ENCODE results near the gene MAK. TPM values are rescaled to one million over a fixed set of nuclear protein-coding genes. Genes with fewer than 3 reads are reported as not detected.
"Not testable (repeated sequence)": the region's sequence is repeated elsewhere in the genome, so short reads cannot be mapped to it uniquely, and the experiment has no call there.

Gene MAK
- total RNA-seq, 2 donors from 2014 or later = 0.05 to 1.1 TPM

GRCh38 chr6:10756085-10756484 is 82.3 kb downstream of the MAK start:
- ATAC-seq = no peak
- Mint-ChIP-seq H3K36me3 (peaks cover 29 to 49% of the 10 kb centered on the region in 2 donors), H3K9me3 (no peaks in the 10 kb centered on the region), H3K27ac (peak overlapping the region in 1 of 2 donors; percentile 34)
- no peak for DNase-seq (ENCODE audit: low spot score in 2 of 2)

GRCh38 chr6:10751757-10752156 is 86.6 kb downstream of the MAK start:
- Mint-ChIP-seq H3K27ac (peak overlapping the region in 1 of 2 donors; percentile 2), H3K36me3 (peaks cover 39 to 41% of the 10 kb centered on the region in 2 donors)
- not testable (repeated sequence) for H3K9me3 Mint-ChIP-seq; ATAC-seq; DNase-seq (ENCODE audit: low spot score in 2 of 2)

GRCh38 chr6:10750568-10750967 is 87.8 kb downstream of the MAK start:
- Mint-ChIP-seq H3K36me3 (peaks cover 33 to 45% of the 10 kb centered on the region in 2 donors), H3K27ac (peak overlapping the region in 1 of 2 donors; percentile 97)
- not testable (repeated sequence) for H3K9me3 Mint-ChIP-seq; ATAC-seq; DNase-seq (ENCODE audit: low spot score in 2 of 2)

GRCh38 chr6:10749734-10750133 is 88.6 kb downstream of the MAK start:
- ATAC-seq (no peak), DNase-seq (ENCODE audit: low spot score in 2 of 2) (no peak)
- H3K9me3 Mint-ChIP-seq = no peaks in the 10 kb centered on the region
- H3K36me3 Mint-ChIP-seq = peaks cover 25 to 44% of the 10 kb centered on the region in 2 donors
- peak overlapping the region in 1 of 2 donors; percentile 97 for H3K27ac Mint-ChIP-seq

GRCh38 chr6:10747251-10747972 is 90.9 kb downstream of the MAK start, which contains the start of gene TMEM14B:
TSS of gene TMEM14B (plus strand) at chr6:10747805. CDS start at chr6:10749246, 1,441 bp downstream.
- peak; percentile 98 to 100 for DNase-seq (ENCODE audit: low spot score in 2 of 2)
- ATAC-seq = peak; percentile 95 to 98
- H3K9me3 Mint-ChIP-seq = no peaks in the 10 kb centered on the region
- peak within 1 kb of the TSS; percentile 80 to 97 for H3K27ac Mint-ChIP-seq
- peaks cover 13 to 30% of the 10 kb centered on the region in 2 donors for H3K36me3 Mint-ChIP-seq

- no peaks in the 10 kb centered on the region for H3K9me3 Mint-ChIP-seq
- H3K36me3 Mint-ChIP-seq = peaks cover 13 to 30% of the 10 kb centered on the region in 2 donors
- H3K27ac Mint-ChIP-seq = peak overlapping the region; percentile 80 to 97
- no peak for DNase-seq (ENCODE audit: low spot score in 2 of 2)
- ATAC-seq = no peak
These were observed 91.5 kb downstream of the MAK start for GRCh38 chr6:10746915-10747250.

- no peak overlapping the region for H3K27ac Mint-ChIP-seq
- ATAC-seq (no peak), DNase-seq (ENCODE audit: low spot score in 2 of 2) (no peak)
- peaks cover 13 to 19% of the 10 kb centered on the region in 2 donors for H3K36me3 Mint-ChIP-seq
- no peaks in the 10 kb centered on the region for H3K9me3 Mint-ChIP-seq
These were observed 93.2 kb downstream of the MAK start for GRCh38 chr6:10745116-10745515.

- Mint-ChIP-seq H3K36me3 (peaks cover 13 to 19% of the 10 kb centered on the region in 2 donors), H3K9me3 (no peaks in the 10 kb centered on the region), H3K27ac (no peak overlapping the region)
- ATAC-seq = no peak
- no peak for DNase-seq (ENCODE audit: low spot score in 2 of 2)
These were observed 94.8 kb downstream of the MAK start for GRCh38 chr6:10743515-10743914.

GRCh38 chr6:10742251-10742650 is 96.1 kb downstream of the MAK start:
- H3K27ac Mint-ChIP-seq = no peak overlapping the region
- H3K36me3 Mint-ChIP-seq = peaks cover 8% of the 10 kb centered on the region in 2 donors
- no peaks in the 10 kb centered on the region for H3K9me3 Mint-ChIP-seq
- no peak for DNase-seq (ENCODE audit: low spot score in 2 of 2)
- ATAC-seq = no peak

- not testable (repeated sequence) for H3K36me3 Mint-ChIP-seq, H3K27ac Mint-ChIP-seq, ATAC-seq
These were observed 96.7 kb downstream of the MAK start for GRCh38 chr6:10741643-10742042.

GRCh38 chr6:10740061-10740460 is 98.3 kb downstream of the MAK start:
- Mint-ChIP-seq H3K9me3 (no peaks in the 10 kb centered on the region), H3K36me3 (no peaks in the 10 kb centered on the region), H3K27ac (no peak overlapping the region)
- DNase-seq (ENCODE audit: low spot score in 2 of 2) = no peak
- ATAC-seq = no peak

More at GRCh38 chr6:10741643-10742042, 96.7 kb downstream of the MAK start:
- not testable (repeated sequence) for H3K9me3 Mint-ChIP-seq; DNase-seq (ENCODE audit: low spot score in 2 of 2)

GRCh38 chr6:10736731-10737130 is 101.6 kb downstream of the MAK start:
- DNase-seq (ENCODE audit: low spot score in 2 of 2) = no peak
- H3K36me3 Mint-ChIP-seq = peaks cover 6 to 7% of the 10 kb centered on the region in 2 donors
- H3K27ac Mint-ChIP-seq = no peak overlapping the region
- no peaks in the 10 kb centered on the region for H3K9me3 Mint-ChIP-seq
- ATAC-seq = no peak

- H3K36me3 Mint-ChIP-seq = peaks cover 7 to 12% of the 10 kb centered on the region in 2 donors
- ATAC-seq = no peak
- H3K9me3 Mint-ChIP-seq = no peaks in the 10 kb centered on the region
- H3K27ac Mint-ChIP-seq = peak overlapping the region; percentile 50 to 67
- DNase-seq (ENCODE audit: low spot score in 2 of 2) = no peak
These were observed 104.5 kb downstream of the MAK start for GRCh38 chr6:10733863-10734262.

GRCh38 chr6:10733151-10733715 is 105.1 kb downstream of the MAK start:
- ATAC-seq (peak in 1 of 2 donors; percentile 46), DNase-seq (ENCODE audit: low spot score in 2 of 2) (no peak)
- H3K36me3 Mint-ChIP-seq = peaks cover 8 to 12% of the 10 kb centered on the region in 2 donors
- no peaks in the 10 kb centered on the region for H3K9me3 Mint-ChIP-seq
- peak overlapping the region; percentile 50 to 67 for H3K27ac Mint-ChIP-seq

GRCh38 chr6:10730254-10730653 is 108.1 kb downstream of the MAK start:
- DNase-seq (ENCODE audit: low spot score in 2 of 2) = no peak
- Mint-ChIP-seq H3K9me3 (no peaks in the 10 kb centered on the region), H3K27ac (no peak overlapping the region), H3K36me3 (peaks cover 19 to 24% of the 10 kb centered on the region in 2 donors)
- ATAC-seq = no peak

- Mint-ChIP-seq H3K36me3 (peaks cover 31 to 37% of the 10 kb centered on the region in 2 donors), H3K9me3 (no peaks in the 10 kb centered on the region), H3K27ac (no peak overlapping the region)
- DNase-seq (ENCODE audit: low spot score in 2 of 2) (no peak), ATAC-seq (no peak)
These were observed 112.6 kb downstream of the MAK start for GRCh38 chr6:10725716-10726115.

GRCh38 chr6:10725044-10725443 is 113.3 kb downstream of the MAK start:
- Mint-ChIP-seq H3K36me3 (peaks cover 31% of the 10 kb centered on the region in 2 donors), H3K27ac (no peak overlapping the region), H3K9me3 (no peaks in the 10 kb centered on the region)
- no peak for ATAC-seq
- no peak for DNase-seq (ENCODE audit: low spot score in 2 of 2)

- peaks cover 31 to 42% of the 10 kb centered on the region in 2 donors for H3K36me3 Mint-ChIP-seq
- DNase-seq (ENCODE audit: low spot score in 2 of 2) = no peak
- ATAC-seq = no peak
- peak overlapping the region; percentile 87 to 88 for H3K27ac Mint-ChIP-seq
- H3K9me3 Mint-ChIP-seq = peaks cover 0 to 7% of the 10 kb centered on the region in 2 donors
These were observed 114.8 kb downstream of the MAK start for GRCh38 chr6:10723567-10723881.
